ENCODE results near the gene TMEM184B.

The TMEM184B gene

DNA sequence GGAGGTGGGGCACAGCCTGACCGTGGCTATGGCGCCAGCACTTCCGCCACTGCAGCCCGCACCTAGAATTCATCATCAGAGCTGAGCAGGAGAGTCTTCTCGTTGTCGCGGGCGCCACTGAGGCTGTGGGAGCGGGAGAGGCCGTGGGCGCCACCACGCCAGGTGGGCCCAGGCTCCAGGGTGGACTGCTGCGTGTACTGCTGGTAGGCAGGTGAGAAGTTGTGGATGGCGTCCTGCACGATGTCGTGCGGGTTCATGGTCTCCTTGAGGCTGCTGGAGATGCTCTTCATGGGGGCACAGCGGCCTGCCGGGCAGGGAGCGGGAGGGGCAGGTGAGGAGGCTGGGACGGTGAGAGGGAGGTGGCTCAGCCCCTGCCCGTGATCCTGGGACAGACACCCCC lies 51.4 kb downstream of the TMEM184B start:
- DNase-seq = no peak

DNA sequence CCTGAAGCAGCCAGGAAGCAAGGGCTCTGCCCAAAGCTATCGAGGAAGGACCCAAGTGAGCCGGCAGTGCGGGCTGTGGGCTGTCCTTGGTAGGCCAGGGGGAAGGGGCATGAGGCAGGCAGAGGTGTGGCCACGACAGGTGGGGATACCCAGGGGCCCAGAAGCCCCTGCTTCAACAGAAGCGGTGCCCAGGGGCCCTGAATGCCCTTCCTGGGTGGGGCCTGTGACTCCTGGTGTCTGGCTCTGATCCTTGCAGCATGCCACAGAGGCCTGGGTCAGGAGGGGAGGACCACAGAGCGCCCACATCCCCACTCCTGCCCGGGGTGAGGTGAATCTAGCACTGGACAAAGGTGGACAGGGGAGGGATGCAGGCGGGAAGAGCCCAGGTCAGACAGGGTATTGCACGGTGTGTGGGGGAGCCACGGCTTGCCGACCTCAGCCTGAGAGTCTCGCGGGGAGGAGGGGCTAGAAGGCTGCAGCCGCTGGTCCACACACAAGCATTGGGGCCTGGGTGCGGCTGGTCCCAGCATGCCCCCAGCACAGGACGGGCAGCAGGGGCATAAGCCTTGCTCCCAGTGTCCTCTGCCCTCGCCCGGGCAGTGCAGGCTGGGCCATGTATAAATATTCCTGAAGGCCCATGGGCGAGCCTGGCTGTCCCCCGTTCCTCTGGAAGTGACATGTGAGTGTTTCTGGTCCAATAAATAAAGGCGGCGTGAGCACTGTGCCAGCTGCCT lies 52.0 kb downstream of the TMEM184B start:
- no peak for DNase-seq

DNA sequence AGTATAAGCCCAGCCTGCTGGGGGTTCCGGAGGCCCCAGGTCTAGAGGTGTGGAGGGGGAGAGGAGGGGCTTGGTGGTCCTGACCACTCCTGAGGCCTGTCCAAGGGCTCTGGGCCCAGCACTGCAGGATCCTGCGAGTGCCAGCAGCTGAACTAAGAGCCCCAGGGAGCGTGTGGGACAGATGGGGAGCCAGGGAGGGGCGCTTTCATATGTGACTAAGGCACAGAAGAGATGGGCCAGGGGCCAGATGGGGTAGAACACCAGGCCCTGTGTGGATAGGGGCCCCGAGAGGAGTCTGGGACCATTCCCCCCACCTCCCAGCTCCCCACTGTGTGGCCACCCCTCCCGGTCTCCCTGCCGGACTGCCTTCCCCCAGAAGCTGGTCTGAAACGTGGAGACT lies 52.6 kb downstream of the TMEM184B start:
- DNase-seq = no peak

DNA sequence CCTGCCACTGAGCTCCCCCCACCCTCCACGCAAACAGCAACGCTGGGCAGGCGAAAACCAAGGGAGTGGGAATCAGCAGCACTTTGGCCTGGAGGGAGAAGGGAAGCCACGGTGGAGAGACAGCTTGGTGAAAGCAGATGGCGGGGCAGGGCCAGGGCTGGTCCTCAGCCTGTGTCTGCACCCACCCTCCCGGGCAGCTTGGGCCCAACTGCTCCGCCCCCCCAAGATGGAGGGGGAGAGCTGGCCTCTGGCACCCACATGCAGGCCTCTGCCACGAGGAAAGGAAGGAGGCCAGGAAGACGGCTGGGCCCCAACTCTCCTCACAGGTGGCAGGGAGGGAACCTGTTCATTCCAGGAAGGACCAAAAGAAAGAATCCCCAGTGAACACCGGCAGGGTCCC lies 53.2 kb downstream of the TMEM184B start:
- no peak for DNase-seq

DNA sequence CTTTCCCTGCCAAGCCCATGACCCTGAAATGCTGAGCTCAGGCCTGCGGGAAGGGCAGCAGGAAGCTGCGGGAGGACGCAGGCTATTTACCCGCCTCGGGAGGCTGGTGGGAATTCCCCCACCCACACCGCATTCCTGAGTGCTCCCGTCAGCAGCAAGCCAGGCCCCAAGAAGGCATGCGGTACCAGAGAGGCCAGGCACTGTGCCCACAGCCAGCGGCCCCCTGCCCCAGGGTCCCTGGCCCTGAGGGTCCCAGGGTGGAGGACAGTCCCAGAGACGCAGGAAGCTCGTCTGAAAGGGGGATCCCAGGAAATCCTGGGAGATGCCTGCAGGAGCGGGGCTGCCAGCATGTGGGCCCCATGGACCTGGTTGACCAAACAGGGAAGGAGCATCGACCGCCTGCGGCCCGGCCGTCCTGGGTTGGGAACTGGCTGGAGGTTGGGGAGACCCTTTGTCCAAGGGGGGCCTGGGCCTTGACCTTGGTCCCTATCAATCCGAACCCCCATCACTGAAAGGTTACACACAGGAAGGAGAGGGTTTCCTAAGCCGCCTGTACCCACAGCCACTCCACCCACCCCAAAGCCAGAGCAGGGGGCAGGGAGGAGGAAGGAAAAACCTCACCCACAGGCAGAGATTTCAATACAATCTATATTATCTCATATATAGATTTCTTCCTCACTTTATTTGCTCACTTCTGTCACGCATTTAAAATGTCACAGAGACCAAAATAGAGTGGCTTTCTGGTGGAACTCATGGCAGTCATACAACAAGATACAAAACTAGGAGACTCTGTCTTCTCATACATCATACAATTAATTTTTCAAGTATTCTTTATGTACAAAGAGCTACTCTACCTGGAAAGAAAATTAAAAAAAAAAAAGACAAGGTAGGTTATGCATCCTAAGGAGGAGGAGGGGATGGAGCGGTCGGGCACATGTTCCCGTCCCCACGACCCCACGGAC lies 53.9 kb downstream of the TMEM184B start:
- DNase-seq = peak; percentile 60

DNA sequence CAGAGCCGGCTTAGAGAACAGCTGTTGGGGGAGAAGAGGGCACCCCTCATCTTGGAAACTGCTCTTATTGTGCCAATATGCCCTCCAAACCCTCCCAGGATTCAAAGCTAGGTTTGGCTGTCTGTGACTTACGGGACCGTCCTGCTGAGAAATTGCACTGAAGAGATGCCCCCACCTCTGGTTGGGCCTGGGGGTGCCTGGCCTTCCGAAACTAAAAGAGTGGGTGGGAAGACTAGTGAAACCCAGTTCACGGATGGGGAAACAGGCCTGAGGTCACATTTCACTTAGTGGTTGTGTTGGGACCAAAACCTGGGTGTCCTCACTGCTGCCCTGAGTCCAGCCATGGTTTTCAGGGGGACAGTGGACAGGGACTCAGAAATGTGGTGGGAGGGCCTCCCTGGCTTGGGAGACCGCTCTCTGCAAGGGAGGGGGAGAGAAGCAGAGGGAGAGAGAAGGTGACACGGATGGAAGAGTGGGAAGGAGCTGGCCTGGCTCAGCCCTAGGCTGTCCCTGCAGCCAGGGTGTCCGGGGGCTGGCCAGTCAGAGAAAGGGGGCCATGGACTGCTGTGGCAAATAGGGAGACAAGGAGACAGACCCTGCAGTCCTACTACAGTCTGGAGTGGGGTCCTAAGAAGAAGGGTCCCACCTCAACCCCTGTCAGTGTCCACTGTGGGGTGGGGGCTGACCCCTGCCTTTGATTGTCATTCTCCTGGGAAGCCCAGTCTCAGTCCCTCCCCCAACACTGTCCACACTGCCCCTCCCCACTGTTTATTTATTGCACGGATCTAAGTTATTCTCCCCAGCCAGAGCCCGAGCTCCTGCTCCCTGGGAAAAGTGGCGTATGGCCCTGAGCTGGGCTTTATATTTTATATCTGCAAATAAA lies 57.4 kb downstream of the TMEM184B start:
- DNase-seq = no peak

DNA sequence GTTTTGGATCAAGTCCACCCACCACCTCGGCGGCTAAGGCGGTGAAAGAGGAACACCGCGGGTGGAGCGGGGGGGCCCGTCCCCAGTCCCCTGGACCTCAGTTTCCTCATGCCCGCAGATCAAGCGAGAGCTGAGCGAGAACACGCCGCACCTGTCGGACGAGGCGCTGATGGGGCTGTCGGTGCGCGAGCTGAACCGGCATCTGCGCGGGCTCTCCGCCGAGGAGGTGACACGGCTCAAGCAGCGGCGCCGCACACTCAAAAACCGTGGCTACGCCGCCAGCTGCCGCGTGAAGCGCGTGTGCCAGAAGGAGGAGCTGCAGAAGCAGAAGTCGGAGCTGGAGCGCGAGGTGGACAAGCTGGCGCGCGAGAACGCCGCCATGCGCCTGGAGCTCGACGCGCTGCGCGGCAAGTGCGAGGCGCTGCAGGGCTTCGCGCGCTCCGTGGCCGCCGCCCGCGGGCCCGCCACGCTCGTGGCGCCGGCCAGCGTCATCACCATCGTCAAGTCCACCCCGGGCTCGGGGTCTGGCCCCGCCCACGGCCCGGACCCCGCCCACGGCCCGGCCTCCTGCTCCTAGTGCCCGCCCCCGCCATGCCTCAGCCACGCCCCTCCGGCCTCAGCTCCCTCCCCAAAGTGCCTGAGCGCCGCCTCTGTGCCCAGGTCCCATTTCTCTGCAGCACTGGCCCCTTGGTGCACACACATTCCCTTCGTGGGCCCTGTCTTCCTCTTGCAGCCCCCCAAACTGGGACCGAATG lies 58.3 kb downstream of the TMEM184B start:
- DNase-seq = peak; percentile 78

DNA sequence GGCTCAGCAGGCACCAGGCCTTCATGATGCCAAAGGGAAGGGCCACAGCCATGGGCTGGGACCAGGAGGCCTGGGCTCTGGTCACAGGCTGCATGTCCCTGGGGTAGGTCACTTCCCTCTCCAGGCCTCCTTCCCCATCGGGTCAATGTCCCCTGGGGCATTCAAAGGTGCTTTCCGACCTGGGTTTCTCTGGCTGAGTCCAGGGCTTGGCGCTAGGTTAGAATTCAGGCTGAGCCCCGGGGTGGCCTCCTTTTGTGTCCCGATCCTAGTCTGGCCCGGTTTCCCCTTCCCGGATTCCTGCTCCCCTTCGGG lies 58.9 kb downstream of the TMEM184B start:
- no peak for DNase-seq

DNA sequence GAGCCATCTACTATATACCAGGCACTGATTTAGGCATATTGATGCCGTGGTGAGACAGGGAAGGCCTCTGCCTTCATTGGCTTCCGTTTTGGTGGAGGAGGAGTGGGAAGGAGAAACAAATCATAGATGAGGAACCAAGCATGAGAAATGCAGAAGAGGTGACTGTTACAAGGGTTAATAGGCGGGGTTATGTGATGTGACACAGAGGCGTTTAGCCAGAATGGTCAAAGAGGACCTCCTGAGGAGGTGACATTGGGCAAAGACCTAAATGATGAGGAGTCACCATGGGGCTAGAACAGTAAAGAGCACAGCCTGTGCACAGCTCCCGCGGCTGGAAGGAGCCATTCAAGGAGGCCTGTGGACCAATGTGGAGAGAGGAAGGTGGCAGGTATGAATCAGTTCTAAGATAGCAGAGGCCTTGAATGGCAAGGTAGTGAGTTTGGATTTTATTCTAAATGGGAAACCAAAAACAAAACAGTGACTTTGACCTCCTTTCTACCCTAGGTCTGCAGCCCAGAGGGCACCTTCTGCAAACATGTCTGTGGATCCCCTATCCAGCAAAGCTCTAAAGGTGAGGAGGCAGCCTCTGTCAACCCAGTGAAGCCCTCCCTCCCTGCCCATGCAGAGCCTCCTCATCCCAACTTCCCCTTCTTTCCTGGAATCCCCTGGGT lies 59.4 kb downstream of the TMEM184B start:
- no peak for DNase-seq

DNA sequence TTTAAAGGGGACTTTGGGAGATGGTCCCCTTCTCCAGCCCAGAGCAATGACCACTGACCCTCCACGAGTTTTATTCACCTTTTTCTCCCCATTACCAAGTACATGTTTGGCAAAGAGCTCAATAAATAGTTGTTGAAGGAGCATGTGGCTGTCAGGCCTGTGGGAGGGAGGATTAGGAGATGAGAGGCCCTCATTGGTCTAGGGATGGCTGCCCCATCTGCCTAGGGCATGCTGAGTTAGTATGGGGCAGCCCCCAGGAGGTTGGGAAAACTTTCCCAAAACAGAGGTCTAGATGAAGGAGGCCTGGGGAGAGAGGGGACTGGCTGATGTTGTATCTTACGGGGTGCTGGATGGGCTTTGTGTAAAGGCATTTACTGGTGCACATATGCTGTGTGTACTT lies 60.4 kb downstream of the TMEM184B start:
- DNase-seq = no peak

DNA sequence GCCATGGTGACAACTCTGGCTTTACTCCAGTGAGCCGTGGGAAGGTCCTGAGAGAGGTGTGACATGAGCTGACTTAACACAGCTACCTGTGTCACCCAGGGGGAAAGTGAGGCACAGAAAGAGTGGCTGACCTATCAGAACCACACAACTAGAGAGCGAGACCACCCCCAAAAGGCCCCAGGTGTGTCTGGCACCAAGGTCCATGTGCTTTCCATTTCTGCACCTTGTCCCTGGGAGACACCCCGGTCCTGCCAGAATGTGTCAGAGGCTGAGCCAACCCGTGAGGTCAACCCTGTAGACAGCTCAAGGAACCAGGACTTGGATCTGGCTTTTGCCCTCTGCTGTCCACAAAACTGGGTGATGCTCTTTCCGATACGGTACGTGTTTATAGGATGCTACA lies 61.3 kb downstream of the TMEM184B start:
- DNase-seq = no peak

DNA sequence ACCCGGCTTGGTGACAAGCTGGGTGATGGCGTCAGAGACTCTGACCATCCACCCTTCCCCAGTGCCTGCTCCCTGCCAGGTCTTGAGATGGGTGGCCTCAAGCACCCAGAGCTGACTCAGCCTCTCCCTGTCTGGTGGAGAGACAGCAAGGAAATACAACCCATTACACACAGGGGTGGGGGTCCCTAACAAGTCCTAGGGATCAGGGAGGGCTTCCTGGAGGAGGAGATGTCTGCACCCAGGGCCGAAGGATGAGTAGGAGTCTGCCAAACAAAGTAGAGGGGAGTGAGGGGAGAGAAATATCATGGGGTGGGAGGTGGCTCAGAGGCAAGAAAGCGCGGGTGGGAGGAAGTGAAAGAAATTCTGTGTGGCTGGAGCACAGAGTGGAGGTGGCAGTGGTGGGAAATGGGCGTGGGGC lies 64.2 kb downstream of the TMEM184B start:
- DNase-seq = no peak

DNA sequence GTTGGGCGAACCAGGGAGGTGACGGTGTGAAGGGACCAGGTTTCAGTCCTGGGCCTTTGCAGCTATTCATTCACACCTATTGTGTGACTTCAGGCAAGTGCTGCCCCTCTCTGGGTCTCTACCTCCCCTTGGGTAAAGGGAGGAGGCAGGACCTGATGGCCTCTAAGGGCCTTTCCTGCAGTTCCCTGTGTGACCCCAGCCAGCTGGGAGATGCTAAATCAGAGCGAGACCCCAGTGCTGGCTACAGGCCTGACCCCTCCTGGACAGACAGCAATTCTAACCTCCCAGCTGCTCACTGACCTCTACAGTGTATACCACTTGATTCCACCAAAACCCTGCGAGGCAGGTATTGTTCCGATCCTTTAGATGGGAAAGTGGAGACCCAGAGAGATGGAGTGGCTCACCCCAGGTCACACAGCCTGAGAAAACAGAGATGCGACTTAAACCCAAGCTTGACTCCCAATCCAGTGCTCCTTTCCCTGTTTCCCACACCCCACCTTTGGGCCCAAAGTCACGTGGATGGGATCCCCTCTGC lies 64.8 kb downstream of the TMEM184B start:
- DNase-seq = no peak

DNA sequence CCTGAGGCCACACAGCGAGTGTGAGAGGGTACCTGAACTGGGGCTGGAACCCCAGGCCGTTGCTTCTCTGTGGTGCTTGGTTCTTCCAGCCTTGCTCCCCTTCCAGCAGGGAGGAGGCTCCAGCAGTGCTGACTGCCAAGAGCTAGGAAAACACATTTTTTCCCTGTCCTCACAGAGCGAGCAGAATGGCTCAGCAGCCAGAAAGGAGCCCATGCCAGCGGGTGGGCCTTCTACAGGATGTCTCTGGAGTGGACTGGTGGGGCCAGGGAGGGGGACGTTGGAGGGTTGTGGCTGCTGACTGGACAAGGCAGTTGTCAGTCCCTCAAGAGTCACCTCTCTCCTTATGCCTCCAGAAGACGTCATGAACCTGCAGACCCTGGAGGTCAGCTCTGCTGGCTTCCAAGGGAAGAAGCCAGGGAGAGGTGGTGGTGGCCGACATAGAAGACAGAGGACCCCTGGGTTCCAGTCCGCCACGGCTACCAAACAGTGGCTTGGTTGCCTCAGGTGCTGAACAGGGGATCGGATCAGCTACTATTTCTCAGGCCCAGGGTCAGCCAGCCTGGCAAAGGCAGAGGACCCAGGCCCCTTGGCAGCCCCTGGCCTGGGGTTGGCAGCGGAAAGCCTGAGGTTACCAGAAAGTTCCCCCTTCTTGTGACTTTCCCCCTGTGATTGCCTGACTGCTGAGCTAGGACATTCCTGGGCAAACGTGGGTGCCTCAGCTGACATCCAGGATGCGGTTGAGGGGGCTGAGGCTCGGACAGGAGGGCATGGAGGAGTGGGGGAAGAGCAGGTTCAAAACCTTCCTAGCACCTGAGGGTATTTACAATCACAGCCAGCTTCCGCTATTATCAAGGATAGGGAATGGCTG lies 67.3 kb downstream of the TMEM184B start:
- no peak for DNase-seq

DNA sequence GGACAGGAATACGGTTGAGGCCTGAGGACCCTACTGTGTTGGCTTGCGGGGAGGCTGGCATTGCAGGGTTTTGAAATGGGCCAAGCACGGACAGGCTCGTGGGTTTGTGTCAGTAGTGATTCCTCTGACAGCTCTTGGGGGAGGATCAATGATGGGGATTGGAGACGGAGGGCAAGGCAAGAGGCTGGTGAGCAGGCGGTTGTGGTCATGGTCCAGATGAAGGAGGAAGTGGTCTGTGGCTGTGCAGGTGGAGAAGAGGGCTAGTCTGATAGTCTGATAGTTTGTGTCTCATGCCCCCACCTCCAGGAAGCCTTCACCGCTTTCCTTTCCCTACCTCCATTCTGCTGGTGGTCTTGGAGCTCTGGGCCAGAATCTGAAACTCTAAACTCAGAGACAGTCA lies 68.0 kb downstream of the TMEM184B start:
- no peak for DNase-seq

DNA sequence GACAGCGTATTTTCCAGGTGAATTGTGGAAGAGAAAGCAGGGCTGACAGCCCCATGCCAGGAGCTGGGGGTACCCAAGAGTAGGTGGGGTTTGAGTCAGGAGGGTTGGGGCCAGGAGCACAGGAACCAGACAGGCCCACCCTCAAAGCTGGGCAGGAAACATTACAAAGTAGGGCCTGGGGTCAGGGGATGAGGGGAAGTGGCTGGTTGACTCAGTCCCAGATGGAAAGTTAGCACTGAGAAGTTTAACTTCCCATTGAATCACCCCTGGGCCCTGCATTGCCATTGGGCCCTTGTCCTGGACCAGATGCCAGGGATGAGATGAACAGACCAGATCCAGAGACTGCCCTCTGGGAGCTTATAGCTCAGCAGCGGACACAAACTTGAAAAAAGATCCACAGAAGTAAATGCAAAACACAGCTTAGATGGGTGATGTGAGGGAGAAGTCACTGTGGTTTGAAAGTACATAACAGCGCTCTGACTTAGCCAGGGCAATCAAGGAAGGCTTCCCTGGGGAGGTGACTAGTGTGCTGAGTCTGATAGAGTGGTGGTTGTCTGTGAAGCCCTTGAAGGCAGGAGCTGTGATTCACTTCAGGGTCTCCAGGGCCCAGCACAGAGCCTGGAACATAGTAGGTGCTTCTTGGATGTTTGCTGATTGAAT lies 68.8 kb downstream of the TMEM184B start:
- no peak for DNase-seq

DNA sequence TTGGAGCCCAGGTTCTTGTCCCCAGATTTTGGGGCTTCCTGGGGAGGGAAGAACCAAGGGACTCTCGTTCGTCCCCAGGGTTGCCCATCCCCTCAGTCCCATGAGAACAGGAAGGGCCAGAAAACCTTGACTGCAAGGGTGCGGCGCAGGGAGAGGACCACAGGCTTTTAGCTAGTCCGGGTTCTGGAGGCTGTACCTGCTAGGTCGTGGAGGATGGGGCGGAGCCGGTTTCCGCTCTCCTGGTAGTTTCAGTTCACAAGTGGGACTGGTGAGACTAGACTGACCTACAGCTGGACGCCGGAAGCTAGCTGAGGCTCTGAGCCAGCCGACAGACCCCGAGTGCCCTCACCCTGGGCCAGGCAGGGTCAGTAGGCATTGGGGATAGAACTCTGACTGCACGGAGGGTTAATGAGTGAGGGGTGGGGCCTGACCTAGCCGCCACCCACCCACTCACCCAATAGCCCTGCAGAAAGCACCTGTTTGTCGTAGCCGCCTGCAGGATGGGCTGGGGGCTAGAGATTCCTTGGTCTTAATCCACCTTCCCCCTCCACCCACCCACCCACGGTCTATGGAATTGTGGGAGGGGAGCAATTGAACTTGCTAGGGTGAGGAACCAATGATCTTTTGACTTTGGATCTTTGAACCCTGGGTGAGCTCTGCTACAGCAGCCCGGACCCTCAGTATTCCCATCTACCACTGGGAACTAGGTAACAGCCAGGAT lies 69.6 kb downstream of the TMEM184B start:
- peak; percentile 53 for DNase-seq

DNA sequence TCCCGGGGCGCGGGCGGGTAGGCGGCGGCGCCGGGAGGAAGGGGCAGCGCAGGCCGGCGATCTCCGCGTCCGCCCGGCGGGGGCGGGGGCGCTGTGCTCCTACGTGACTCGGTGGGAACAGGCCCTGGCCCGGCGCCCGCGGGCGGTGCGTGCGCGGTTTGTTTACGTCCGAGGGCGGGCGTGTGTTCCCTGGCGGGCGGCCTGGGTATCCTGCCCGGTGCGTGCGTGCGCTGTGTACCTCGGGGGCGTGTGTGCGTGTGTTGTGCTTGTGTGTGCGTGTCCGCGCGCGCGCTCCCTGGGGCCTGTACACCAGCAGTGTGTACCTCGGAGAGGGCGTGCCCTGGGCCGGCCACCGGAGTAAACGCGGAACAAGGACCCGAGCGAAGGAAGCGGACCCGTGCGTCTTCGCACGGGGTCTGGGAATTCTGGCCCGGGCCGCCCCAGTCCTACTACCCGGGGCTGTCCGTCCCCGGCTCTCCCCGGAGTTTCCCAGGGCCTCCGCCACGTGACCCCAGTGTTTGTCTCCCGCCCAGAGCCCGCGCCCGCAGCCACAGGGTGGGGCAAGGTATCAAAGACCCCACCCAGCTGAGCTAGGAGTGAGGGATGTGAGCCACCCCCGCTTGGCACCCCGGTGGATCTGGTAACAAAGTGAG lies 70.2 kb downstream of the TMEM184B start:
- peak; percentile 71 for DNase-seq

Data from stimulated activated CD8-positive, alpha-beta memory T cell treated with anti-CD3 and anti-CD28 coated beads, Interleukin-4, amount 100 ng/mL, for 48 hours (primary cell).